AML-193 (cell line): ENCODE data around the gene SLC6A18.
"Not testable (repeated sequence)": the region's sequence is repeated elsewhere in the genome, so short reads cannot be mapped to it uniquely, and the experiment has no call there.

Experiments
- DNase-seq, 2 experiments: peaks; one replicate each; lab custom pipeline; 2025; lab: John Stamatoyannopoulos, UW

SLC6A18 gene

DNA sequence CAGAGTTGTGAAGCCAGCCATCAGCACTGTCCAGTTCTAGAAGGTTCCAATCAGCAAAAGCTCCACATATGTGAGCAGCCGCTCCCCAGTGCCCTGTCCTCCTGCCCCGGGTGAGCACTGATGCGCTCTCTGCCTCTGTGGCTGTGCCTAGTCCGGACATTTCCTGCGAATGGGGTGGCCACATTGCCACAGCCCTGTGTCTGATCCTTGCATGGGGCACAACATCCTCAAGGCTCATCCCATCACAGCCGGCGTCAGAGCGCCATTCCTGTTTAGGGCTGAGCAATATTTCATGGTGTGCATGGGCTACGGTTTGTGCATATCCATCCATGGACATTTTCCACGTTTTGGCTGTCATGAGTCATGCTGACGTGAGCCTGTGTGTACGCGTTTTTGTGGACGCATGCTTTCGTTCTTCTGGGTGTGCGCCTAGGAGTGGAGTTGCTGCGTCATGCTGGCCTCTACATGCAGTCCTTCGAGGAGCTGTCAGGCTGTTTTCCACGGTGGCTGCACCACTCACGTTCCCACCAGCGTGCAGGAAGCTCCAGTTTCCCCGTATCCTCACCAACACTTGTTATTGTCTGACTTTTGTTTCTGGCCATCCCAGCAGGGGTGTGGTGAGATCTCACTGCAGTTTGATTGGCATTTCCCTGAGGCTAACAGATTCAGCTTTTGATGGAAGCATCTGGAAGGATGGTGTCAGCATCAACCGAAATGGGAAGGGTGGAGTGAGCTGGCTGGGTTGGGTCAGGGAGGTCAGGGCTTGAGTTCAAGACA is 9.7 kb upstream of the SLC6A18 start:
- DNase-seq, result no peak

DNA sequence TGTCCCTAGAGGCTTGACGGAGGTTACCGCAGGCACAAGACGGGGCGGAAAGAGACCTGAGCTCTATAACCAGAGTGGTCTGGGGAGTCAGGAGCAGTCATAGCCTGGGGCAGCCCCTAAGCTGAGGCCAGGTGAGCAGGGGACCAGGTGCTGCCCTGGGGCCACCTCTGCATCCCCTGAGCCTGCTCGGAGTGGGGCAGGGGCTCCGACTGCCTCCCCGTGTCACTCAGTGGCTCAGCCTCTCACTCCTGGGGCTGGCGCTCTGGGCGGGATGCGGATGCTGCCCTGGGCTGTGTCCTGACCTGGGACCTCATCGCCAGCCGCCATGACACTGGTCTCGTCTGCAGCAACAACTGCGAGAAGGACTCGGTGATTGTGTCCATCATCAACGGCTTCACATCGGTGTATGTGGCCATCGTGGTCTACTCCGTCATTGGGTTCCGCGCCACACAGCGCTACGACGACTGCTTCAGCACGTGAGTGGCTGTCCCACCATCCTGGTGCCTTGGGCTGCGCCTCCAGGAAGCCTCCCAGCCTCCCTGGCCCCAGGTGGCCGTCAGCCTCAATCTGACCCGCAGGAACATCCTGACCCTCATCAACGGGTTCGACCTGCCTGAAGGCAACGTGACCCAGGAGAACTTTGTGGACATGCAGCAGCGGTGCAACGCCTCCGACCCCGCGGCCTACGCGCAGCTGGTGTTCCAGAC is 8.8 kb upstream of the SLC6A18 start:
- DNase-seq, result no peak

DNA sequence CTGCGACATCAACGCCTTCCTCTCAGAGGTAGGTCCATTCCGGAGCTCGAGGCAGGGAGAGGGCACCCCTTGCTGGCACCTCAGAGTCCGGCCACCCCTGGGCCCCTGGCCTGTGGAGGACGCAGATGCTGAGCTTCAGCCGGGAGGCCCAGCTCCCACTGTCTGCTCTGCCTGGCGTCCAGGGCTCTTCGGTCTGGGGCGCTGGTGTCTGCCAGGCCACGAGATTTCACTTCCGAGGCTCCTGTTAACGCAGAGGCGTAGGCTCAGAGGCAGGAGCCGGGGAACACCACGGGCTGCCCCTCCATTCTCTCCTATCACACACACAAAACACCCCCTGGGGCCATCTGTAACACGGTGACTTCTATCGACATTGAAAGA is 8.3 kb upstream of the SLC6A18 start:
- no peak for DNase-seq

DNA sequence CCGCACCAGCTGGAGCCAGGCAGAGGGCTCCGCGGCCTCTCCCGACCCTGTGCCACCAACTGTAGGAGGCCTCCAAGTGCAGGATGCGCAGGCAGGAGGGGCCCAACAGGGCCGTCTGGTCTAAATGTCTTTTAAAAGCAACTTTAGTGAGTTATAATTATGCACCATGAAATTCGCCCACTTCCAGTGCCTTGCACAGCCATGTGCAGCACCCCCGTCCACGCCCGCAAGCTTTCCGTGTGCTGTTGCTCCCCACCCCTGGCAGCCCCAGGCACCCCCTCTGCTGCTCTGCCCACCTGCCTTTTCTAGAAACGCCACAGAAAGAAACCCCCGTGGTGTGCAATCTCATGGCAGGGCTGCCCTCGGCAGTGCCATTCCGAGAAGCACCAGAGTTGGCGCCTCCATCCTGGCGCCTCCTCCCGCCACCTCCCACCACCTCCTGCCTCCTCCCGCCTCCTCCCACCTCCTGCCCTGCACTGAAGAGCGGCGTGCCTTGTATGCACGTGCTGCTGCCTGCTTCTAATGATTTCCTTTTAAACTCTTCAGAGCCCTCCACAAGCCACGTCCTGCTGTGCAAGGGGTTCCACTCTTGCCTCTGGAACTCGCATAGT is 7.5 kb upstream of the SLC6A18 start:
- no peak for DNase-seq

DNA sequence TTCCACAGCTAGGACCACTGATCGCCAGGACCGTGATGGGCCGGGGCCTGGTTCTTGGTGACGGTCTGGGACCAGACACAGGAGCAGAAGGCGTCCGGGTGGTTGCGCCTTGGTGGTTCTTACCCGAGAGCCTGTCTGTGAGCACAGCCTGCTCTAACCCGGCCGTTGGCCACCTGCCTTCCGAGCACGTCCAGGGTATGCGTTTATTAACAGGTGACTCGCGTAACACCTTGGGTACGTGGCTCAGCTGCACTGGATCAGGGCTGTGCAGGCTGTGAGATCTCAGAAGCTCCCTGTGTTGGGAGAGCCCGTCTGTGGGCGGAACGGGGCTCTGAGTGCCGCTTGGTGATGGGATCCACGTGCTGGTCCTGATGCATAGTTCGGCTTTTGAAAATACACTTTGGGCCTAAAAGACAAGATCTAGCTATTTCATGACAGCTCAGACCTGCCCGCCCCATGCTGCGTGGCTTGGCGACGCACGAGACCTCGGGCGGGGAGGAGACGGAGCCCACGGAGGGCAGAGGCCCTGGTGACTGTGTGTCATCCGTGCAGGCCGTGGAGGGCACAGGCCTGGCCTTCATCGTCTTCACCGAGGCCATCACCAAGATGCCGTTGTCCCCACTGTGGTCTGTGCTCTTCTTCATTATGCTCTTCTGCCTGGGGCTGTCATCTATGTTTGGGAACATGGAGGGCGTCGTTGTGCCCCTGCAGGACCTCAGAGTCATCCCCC is 6.7 kb upstream of the SLC6A18 start:
- no peak for DNase-seq

DNA sequence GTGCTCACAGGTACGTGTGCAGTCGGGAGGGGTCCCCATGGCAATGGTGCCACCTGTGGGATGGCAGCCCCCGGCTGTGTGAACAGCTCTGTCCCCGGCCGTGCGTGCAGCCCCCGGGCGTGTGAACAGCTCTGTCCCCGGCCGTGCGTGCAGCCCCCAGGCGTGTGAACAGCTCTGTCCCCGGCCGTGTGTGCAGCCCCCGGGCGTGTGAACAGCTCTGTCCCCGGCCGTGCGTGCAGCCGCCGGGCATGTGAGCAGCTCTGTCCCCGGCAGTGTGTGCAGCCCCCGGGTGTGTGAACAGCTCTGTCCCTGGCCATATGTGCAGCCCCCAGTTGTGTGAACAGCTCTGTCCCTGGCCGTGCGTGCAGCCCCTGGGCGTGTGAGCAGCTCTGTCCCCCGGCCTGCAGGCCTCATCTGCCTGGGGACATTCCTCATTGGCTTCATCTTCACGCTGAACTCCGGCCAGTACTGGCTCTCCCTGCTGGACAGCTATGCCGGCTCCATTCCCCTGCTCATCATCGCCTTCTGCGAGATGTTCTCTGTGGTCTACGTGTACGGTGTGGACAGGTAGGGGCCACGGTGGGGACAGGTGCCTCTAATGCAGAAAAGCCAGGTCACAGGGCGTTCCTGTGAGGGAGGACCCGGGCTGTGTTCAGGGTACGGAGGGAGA is 5.9 kb upstream of the SLC6A18 start:
- no peak for DNase-seq

DNA sequence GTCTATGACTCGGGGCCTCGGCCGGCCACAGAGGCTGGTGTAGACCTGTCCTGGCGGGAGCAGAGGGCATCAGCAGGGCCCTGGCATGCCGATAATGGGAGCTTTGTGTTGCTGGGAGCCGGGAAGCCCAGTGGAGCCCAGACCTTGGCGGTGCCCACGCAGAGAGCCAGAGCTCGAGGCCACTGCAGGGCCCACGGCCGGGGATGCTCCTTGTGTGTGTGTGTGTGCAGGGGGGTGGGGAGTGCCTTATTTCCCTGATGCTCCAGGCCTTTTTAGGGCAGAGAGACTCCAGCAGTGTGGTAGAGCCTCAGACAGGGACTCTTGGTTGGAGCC is 5.4 kb upstream of the SLC6A18 start:
- no peak for DNase-seq

DNA sequence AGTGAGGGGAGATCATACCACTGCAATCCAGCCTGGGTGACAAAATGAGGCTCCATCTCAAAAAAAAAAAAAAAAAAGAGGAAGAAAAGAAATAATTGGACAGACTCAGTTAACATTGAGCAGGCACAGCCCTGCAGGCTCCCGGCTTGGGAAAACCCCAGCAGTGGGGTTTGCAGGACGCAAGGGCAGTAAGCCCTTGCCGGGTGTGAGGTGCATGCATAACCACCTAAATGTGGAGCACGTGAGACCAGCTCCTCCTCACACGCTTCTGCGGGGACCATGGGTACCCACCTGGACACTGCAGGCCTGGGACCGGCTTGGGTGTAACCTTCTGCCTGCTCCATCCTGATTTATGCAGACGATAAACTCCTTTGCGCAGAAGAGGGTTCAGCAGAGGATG is 4.8 kb upstream of the SLC6A18 start:
- DNase-seq, result no peak

DNA sequence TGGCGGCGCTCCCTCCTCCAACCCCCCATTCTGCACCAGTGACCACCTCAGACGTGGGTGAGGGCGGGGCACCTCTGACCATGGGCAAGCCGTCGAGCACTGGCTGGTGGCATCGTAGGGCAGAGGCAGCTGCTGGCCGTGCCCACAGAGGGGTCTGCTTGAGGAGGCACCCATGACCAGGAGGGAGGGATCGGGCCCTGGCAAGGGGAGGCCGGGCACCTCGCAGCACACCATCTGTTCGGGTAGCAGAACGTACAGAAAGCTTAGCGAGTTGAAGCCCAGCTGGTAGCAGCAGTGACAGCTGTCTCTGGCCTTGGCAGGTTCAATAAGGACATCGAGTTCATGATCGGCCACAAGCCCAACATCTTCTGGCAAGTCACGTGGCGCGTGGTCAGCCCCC is 4.3 kb upstream of the SLC6A18 start:
- no peak for DNase-seq

DNA sequence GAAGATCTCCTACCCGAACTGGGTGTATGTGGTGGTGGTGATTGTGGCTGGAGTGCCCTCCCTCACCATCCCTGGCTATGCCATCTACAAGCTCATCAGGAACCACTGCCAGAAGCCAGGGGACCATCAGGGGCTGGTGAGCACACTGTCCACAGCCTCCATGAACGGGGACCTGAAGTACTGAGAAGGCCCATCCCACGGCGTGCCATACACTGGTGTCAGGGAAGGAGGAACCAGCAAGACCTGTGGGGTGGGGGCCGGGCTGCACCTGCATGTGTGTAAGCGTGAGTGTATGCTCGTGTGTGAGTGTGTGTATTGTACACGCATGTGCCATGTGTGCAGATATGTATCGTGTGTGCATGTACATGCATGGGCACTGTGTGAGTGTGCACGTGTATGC is 3.5 kb upstream of the SLC6A18 start:
- no peak for DNase-seq

DNA sequence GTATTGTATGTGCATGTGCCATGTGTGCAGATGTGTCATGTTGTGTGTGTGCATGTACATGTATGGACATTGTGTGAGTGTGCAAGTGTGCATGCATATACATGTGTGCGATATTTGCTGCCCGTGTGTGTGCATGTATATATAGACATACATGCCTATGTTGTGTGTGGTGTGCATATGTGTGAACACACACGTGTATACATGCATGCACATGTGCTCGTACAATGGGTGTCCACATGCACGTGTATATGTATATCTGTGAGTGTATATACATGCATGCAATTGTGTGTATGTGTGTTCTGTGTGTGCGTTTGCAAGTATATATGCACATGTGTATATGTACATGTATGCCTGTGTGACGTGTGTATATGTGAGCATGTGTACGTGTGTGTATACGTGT is 3.0 kb upstream of the SLC6A18 start:
- no peak for DNase-seq

DNA sequence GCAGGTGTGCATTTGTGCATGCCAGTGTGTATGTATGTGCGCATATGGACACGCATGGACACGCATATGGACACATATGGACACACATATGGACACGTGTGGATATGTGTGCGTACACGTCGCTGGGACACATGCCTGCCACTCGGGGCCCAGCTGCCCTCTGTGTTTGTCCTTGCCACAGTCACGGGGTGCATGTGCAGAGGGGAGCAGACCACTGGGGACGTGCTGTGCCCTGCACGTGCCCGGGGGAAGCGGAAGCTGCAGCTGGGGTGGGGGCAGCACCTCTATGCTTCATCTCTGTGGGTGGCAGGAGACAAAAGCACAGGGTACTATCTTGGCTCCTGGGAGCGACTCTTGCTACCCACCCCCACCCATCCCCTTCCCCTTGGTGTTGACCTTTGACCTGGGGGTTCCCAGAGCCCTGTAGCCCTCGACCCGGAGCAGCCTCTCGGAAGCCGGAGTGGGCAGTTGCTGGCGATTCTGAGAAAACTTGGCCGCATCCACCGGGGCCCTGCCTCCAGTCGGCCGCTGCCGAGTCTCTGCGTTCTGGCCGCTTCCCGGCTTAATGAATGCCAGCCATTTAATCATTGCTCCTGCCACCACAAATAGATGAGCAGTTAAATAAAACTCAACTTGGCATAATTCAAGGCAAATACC is 2.4 kb upstream of the SLC6A18 start:
- no peak for DNase-seq

DNA sequence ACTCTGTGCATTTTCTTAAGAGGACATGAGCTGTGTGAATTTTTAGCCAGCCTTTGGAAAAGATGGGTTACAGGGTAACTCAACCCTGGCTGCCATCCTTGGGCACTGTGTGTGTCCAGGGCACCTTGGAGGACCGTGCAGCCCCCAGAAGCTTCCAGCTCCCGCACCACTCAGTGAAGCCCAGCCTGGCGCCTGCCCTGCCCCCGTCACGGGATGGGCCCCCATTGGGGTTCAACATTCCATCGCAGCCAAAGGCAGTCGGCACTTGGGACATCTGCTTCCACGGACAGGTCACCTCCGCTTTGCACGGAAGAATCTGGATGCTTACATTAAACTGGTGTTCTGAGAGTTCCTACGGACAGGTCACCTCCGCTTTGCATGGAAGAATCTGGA is 1.9 kb upstream of the SLC6A18 start:
- DNase-seq, result no peak

DNA sequence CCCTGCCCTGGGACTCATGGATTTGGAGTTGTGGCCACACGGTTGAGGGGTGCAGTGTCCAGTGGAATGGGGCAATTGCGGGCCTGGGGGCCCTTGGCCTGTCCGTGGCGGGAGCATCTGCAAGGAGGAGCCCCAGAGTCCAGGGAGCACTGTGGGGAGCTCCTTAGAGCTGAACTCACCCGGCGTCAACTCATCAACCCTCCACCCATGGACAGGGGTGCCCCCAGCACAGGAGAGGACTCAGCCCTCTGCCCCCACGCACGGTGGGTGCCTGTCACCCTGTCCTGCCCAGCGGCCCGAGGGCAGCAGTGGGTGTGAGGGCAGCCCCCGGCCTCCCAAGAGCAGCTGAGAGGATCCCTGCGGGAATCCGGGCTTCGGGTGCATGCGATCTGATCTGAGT is 550 bp upstream of the SLC6A18 start:
- no peak for DNase-seq

DNA sequence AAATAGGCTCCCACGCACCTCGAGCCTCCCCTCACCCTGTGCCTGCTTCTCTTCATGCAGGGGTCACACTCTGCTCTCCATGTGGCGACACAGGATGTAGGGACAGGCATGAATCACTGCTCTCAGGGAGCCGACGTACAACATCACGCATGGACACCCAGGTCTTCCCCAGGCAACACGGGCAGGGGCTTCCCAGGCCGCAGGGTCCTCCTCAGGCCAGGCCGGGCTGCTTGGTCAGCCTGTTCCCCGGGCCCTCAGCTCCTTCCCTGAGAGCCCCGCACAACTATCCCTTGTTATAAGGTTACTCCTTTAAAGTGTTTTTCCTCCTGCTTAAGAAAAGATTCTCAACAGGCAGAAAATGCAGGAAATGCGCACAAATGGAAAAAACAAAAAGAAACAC is 1.1 kb downstream of the SLC6A18 start:
- no peak for DNase-seq

DNA sequence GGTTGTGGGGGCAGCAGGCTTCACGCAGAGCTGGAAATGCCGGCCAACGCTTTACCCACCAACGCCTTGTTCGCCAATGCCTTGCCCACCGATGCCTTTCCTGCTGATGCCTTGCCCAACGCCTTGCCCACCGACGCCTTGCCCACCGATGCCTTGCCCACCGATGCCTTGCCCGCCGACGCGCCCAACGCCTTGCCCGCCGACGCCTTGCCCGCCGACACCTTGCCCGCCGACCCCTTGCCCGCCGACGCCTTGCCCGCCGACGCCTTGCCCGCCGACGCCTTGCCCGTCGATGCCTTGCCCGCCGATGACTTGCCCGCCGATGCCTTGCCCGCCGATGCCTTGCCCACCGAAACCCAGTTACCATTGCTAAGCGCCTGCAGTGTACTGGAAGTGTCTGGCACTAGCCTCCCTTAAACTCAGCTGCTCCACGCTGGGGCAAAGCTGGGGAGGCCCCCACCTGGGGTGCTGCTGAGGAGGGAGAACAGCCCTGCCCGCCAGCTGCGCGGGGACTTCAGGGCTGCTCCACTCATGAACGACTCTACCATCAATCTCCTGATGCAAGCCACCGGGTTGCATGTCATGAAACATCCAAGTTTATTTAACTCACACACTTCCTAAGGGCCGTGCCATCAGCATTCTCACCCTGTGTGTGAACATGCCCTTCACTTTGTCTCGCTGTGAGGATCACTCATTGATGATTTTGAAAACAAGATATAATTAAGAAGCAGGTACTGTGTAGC is 1.8 kb downstream of the SLC6A18 start:
- DNase-seq, result no peak

DNA sequence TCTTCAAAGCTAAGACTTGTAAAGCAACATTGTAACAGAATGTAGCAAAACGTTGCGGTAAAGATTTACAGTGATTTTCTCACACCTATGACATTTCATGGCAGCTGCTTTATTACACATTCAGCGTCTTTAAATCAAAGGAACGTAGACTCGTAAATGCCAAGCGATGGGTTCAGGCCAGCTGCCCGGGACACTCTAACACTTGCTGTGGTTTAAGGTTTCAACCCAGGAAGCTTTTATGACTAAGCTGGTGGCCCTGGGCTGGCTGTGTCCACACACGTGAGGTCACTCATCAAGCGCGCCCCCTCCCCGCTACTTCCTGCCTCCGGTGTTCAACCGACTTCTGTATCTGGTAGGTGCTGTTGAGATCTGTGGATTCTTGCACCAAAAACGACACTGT is 2.5 kb downstream of the SLC6A18 start:
- DNase-seq, result no peak

DNA sequence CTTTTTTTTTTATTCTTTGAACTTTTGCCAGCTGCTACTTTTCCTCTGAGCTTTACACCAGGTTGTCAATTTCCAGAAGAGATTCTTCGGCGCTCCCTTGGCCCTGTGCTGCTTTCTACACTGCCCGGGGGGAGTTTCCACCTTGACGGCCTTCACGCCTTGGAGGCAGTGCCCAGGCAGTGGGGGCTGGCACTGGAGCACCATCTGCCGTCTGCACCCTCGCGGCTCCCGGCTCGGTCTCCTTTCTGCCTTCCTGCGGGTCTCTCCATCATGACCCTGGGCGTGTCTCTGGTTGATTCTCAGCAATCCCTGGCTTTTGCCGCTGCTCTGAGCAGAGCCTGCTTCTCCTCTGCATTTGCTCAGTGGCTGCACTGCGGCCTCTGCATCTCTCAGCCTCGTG is 2.9 kb downstream of the SLC6A18 start:
- no peak for DNase-seq

DNA sequence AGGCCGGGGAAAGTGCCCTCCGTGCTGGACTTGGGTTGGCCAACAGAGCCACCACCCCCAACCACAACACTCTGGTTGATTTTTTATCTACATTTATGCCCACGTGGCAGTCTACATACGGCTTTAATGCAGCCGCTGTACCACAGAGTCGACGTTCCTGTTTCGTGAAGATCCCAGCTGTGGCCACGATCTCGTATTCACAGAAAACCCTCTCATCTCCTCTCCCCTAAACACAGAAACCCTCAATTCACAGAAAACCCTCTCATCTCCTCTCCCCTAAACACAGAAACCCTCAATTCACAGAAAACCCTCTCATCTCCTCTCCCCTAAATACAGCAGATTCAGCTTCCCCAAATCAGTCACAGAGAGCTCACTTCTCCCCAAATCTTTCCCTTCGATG is 3.8 kb downstream of the SLC6A18 start:
- DNase-seq, result not testable (repeated sequence)

DNA sequence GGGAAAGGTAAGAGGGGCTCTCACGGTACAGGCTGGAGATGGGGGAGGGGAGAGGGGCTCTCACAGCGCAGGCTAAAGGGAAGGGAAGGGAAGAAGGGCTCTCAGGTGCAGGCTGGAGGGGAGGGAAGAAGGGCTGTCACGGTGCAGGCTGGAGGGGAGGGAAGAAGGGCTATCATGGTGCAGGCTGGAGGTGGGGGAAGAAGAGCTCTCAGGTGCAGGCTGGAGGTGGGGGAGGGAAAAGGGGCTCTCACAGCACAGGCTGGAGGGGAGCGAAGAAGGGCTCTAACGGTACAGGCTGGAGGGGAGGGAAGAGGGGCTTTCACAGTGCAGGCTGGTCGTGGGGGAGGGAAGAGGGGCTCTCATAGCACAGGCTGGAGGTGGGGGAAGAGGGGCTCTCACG is 4.6 kb downstream of the SLC6A18 start:
- DNase-seq, result no peak

DNA sequence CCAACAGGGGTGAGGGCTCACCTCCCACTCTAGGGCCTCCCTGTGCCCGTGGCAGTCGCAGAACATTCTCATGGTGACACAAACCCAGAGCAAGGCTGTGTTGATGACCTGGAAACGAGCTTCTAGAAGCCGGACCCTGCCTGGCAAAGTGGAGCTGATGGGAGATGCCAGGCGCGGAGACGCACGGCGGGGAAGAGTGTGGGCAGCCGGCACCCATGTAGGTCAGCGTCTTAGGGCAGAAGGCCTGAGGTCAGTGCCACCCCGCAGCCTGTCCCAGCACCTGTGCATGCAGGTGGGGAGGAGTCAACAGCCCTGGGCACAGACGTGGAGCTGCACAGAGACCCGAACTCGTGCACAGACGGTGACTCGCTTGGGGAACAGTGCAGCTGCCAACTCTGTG is 5.4 kb downstream of the SLC6A18 start:
- no peak for DNase-seq
